ENCODE results near the gene KCTD11.

Gene KCTD11

GRCh38 chr17:7374353-7374752 lies 22.4 kb downstream of the KCTD11 start:
- DNase-seq (ENCODE audit: low read depth in 2 of 2), result no peak

- DNase-seq (ENCODE audit: low read depth in 2 of 2), result no peak
These were observed 27.2 kb downstream of the KCTD11 start for GRCh38 chr17:7379134-7379533.

GRCh38 chr17:7380321-7380720 lies 28.4 kb downstream of the KCTD11 start:
- DNase-seq (ENCODE audit: low read depth in 2 of 2), result no peak

- DNase-seq (ENCODE audit: low read depth in 2 of 2), result no peak
These were observed 29.1 kb downstream of the KCTD11 start, which contains the start of gene TNK1 for GRCh38 chr17:7380855-7381683. Gene TNK1, plus strand, starts transcription at chr17:7381089. Its CDS starts 1,838 bp downstream, at chr17:7382927.

- no peak for DNase-seq (ENCODE audit: low read depth in 2 of 2)
These were observed 30.9 kb downstream of the KCTD11 start for GRCh38 chr17:7382901-7383300.

- DNase-seq (ENCODE audit: low read depth in 2 of 2), result no peak
These were observed 31.4 kb downstream of the KCTD11 start for GRCh38 chr17:7383371-7383741.

- DNase-seq (ENCODE audit: low read depth in 2 of 2), result peak; percentile 44 to 61
These were observed 32.0 kb downstream of the KCTD11 start for GRCh38 chr17:7383742-7384488.

- DNase-seq (ENCODE audit: low read depth in 2 of 2), result no peak
These were observed 32.6 kb downstream of the KCTD11 start for GRCh38 chr17:7384489-7385081.

GRCh38 chr17:7388856-7389255 lies 36.9 kb downstream of the KCTD11 start:
- no peak for DNase-seq (ENCODE audit: low read depth in 2 of 2)

- no peak for DNase-seq (ENCODE audit: low read depth in 2 of 2)
These were observed 38.3 kb downstream of the KCTD11 start for GRCh38 chr17:7389924-7390910.

- DNase-seq (ENCODE audit: low read depth in 2 of 2), result no peak
These were observed 39.3 kb downstream of the KCTD11 start for GRCh38 chr17:7391307-7391706.

GRCh38 chr17:7392696-7393612 lies 41.0 kb downstream of the KCTD11 start:
- no peak for DNase-seq (ENCODE audit: low read depth in 2 of 2)

- DNase-seq (ENCODE audit: low read depth in 2 of 2), result peak in 1 of 2 donors; percentile 36
These were observed 41.9 kb downstream of the KCTD11 start for GRCh38 chr17:7393613-7394451.

GRCh38 chr17:7394452-7395191 lies 42.7 kb downstream of the KCTD11 start, which contains the start of gene PLSCR3:
Gene PLSCR3, minus strand, starts transcription at chr17:7394525. Its CDS starts 415 bp downstream, at chr17:7394110.
- peak; percentile 58 to 75 for DNase-seq (ENCODE audit: low read depth in 2 of 2)

- no peak for DNase-seq (ENCODE audit: low read depth in 2 of 2)
These were observed 44.2 kb downstream of the KCTD11 start for GRCh38 chr17:7396147-7396546.

- DNase-seq (ENCODE audit: low read depth in 2 of 2), result no peak
These were observed 46.6 kb downstream of the KCTD11 start for GRCh38 chr17:7398612-7399011.

GRCh38 chr17:7403043-7403726 lies 51.2 kb downstream of the KCTD11 start:
- no peak for DNase-seq (ENCODE audit: low read depth in 2 of 2)

- no peak for DNase-seq (ENCODE audit: low read depth in 2 of 2)
These were observed 51.7 kb downstream of the KCTD11 start for GRCh38 chr17:7403727-7403976.
